Measurements from ENCODE around the gene CCDC88C. TPM values are rescaled to one million over a fixed set of nuclear protein-coding genes. Genes with fewer than 3 reads are reported as not detected.

The CCDC88C gene
- total RNA-seq, 1 experiment from 2014 or later = 64.8 TPM

DNA sequence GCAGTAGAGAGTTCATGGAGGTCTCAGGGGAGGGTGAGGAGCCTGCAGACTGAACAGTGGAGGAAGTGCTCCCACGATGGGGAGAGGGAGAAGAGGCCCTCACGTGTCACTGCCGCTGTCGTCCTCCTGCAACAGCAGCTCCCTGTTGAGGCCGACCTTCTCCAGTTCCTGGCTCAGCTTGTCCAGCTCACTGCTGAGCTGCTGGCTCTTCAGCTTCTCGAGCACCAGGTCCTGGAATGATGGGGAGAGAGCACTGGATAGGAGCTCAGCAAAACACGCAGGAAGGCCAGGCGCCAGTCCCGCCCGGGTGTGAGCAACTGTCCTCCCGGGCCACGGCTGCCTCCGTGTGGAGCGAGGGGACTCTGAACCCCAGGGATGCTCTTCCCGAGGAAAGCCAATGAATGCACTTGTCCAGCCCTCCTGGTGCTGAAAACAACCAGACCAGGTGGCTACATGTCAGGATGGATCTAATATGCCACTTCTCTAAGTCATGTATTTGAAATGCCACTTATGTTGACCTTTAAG is 107.8 kb downstream of the CCDC88C start (continued):
- TF ChIP-seq MLX (CRISPR knock-in tag; IDR thresholded peaks at IDR 0.05) (no peak), CREM (CRISPR knock-in tag; IDR thresholded peaks at IDR 0.05) (no peak), ETV6 (CRISPR knock-in tag; IDR thresholded peaks at IDR 0.05) (no peak), RELA (CRISPR knock-in tag; IDR thresholded peaks at IDR 0.05; ENCODE audit: borderline replicate concordance) (no peak), TEAD1 (CRISPR knock-in tag; IDR thresholded peaks at IDR 0.05) (no peak), ATF3 (CRISPR knock-in tag; conservative IDR thresholded peaks at IDR 0.05) (no peak)

- ChIA-PET POLR2A (no interaction called here), CTCF (interaction anchor here (2.0 kb wide), 1 partner anchor 22 kb away, joined by 8 read pairs; no protein-coding TSS in a partner anchor)
- no peaks in the 10 kb centered on the region for H3K27me3 Mint-ChIP-seq (ENCODE audit: low read depth)
- no peak for TF ChIP-seq SOX15 (CRISPR knock-in tag; IDR thresholded peaks at IDR 0.05)
- TF ChIP-seq ZNF263 (CRISPR knock-in tag; IDR thresholded peaks at IDR 0.05; ENCODE audit: low read depth) = no peak
- TF ChIP-seq, protein P1, sequence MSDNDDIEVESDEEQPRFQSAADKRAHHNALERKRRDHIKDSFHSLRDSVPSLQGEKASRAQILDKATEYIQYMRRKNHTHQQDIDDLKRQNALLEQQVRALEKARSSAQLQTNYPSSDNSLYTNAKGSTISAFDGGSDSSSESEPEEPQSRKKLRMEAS (CRISPR knock-in tag; IDR thresholded peaks at IDR 0.05) = no peak
- TF ChIP-seq RORB (CRISPR knock-in tag; IDR thresholded peaks at IDR 0.05) = no peak
- TF ChIP-seq, protein P2, sequence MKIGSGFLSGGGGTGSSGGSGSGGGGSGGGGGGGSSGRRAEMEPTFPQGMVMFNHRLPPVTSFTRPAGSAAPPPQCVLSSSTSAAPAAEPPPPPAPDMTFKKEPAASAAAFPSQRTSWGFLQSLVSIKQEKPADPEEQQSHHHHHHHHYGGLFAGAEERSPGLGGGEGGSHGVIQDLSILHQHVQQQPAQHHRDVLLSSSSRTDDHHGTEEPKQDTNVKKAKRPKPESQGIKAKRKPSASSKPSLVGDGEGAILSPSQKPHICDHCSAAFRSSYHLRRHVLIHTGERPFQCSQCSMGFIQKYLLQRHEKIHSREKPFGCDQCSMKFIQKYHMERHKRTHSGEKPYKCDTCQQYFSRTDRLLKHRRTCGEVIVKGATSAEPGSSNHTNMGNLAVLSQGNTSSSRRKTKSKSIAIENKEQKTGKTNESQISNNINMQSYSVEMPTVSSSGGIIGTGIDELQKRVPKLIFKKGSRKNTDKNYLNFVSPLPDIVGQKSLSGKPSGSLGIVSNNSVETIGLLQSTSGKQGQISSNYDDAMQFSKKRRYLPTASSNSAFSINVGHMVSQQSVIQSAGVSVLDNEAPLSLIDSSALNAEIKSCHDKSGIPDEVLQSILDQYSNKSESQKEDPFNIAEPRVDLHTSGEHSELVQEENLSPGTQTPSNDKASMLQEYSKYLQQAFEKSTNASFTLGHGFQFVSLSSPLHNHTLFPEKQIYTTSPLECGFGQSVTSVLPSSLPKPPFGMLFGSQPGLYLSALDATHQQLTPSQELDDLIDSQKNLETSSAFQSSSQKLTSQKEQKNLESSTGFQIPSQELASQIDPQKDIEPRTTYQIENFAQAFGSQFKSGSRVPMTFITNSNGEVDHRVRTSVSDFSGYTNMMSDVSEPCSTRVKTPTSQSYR (CRISPR knock-in tag; IDR thresholded peaks at IDR 0.05) = no peak
- no peak for TF ChIP-seq SMAD4 (CRISPR knock-in tag; IDR thresholded peaks at IDR 0.05)
- no peak for TF ChIP-seq NFYB (CRISPR knock-in tag; conservative IDR thresholded peaks at IDR 0.05; ENCODE audit: low read depth)
- TF ChIP-seq, protein P3, sequence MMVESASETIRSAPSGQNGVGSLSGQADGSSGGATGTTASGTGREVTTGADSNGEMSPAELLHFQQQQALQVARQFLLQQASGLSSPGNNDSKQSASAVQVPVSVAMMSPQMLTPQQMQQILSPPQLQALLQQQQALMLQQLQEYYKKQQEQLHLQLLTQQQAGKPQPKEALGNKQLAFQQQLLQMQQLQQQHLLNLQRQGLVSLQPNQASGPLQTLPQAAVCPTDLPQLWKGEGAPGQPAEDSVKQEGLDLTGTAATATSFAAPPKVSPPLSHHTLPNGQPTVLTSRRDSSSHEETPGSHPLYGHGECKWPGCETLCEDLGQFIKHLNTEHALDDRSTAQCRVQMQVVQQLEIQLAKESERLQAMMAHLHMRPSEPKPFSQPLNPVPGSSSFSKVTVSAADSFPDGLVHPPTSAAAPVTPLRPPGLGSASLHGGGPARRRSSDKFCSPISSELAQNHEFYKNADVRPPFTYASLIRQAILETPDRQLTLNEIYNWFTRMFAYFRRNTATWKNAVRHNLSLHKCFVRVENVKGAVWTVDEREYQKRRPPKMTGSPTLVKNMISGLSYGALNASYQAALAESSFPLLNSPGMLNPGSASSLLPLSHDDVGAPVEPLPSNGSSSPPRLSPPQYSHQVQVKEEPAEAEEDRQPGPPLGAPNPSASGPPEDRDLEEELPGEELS (CRISPR knock-in tag; IDR thresholded peaks at IDR 0.05) = no peak
- TF ChIP-seq ZNF138 (CRISPR knock-in tag; conservative IDR thresholded peaks at IDR 0.05) = no peak
- TF ChIP-seq PRDM15 (CRISPR knock-in tag; IDR thresholded peaks at IDR 0.05) = no peak
- TF ChIP-seq, protein P4, sequence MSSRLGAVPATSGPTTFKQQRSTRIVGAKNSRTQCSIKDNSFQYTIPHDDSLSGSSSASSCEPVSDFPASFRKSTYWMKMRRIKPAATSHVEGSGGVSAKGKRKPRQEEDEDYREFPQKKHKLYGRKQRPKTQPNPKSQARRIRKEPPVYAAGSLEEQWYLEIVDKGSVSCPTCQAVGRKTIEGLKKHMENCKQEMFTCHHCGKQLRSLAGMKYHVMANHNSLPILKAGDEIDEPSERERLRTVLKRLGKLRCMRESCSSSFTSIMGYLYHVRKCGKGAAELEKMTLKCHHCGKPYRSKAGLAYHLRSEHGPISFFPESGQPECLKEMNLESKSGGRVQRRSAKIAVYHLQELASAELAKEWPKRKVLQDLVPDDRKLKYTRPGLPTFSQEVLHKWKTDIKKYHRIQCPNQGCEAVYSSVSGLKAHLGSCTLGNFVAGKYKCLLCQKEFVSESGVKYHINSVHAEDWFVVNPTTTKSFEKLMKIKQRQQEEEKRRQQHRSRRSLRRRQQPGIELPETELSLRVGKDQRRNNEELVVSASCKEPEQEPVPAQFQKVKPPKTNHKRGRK (CRISPR knock-in tag; IDR thresholded peaks at IDR 0.05; ENCODE audit: borderline replicate concordance) = no peak
- no peak for TF ChIP-seq FOXP1 (CRISPR knock-in tag; IDR thresholded peaks at IDR 0.05; ENCODE audit: borderline replicate concordance)
- TF ChIP-seq SP1 (CRISPR knock-in tag; conservative IDR thresholded peaks at IDR 0.05) = no peak
- TF ChIP-seq MLX (CRISPR knock-in tag; IDR thresholded peaks at IDR 0.05) = no peak
- TF ChIP-seq HMGA2 (CRISPR knock-in tag; IDR thresholded peaks at IDR 0.05) = no peak
- TF ChIP-seq ZNF121 (CRISPR knock-in tag; IDR thresholded peaks at IDR 0.05) = no peak
- TF ChIP-seq ETV6 (CRISPR knock-in tag; IDR thresholded peaks at IDR 0.05) = no peak
- H3K27ac Mint-ChIP-seq = no peak overlapping the region
- peaks cover under 1% of the 10 kb centered on the region; the same call in 1 of the 2 replicates for H3K9me3 Mint-ChIP-seq
- DNase-seq (ENCODE audit: low spot score) (no peak), ATAC-seq (no peak)
- H3K4me1 Mint-ChIP-seq = peaks cover 40% of the 10 kb centered on the region
- H3K36me3 Mint-ChIP-seq = peaks cover 75% of the 10 kb centered on the region
- H3K4me3 Mint-ChIP-seq = no peak overlapping the region
These were observed 109.3 kb downstream of the CCDC88C start for GRCh38 chr14:91308337-91308736.
